Fibroblast of mammary gland (primary cell): ENCODE data around the gene SIM1.
A peak's percentile ranks its signal among the peaks of the same experiment; 100 is the strongest.

Experiments used
- DNase-seq: peaks from one replicate; pipeline ENCODE4 v3.0.0-alpha.2; 2010; ENCODE audit warnings: low read depth
- H3K4me3 ChIP-seq: 2 replicates; pipeline ENCODE4 v1.5.1; 2011; ENCODE audit warnings: low read depth, mild to moderate bottlenecking, low read length, moderate library complexity; ENCODE audit not compliant: control insufficient read depth
- TF ChIP-seq, protein P1 (sequence below): conservative IDR thresholded peaks from 2 replicates; pipeline ENCODE4 v1.5.1; 2011; ENCODE audit warnings: low read depth, low read length, inconsistent platforms; ENCODE audit not compliant: control insufficient read depth, insufficient read depth

Gene SIM1

DNA sequence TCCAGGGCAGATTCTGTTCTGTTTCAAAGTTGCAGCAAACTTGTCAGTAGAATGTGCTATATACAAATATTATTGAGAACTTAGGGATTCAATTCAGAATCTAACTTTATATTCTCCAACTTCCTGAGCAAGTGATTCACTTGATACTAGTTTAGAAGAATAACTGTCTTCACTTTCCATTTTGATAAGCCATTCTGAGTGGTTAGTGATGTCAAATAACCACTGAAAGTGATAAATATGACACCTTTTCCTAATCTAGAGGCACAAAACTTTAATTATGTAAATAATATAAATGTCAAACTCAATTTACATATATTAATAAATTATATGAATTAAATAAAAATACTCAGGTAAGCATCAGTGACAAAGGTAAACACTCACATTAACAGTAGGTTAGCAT lies 20.5 kb upstream of the SIM1 start:
- no peak for DNase-seq
- no peak overlapping the region for H3K4me3 ChIP-seq
- TF ChIP-seq, protein P1, sequence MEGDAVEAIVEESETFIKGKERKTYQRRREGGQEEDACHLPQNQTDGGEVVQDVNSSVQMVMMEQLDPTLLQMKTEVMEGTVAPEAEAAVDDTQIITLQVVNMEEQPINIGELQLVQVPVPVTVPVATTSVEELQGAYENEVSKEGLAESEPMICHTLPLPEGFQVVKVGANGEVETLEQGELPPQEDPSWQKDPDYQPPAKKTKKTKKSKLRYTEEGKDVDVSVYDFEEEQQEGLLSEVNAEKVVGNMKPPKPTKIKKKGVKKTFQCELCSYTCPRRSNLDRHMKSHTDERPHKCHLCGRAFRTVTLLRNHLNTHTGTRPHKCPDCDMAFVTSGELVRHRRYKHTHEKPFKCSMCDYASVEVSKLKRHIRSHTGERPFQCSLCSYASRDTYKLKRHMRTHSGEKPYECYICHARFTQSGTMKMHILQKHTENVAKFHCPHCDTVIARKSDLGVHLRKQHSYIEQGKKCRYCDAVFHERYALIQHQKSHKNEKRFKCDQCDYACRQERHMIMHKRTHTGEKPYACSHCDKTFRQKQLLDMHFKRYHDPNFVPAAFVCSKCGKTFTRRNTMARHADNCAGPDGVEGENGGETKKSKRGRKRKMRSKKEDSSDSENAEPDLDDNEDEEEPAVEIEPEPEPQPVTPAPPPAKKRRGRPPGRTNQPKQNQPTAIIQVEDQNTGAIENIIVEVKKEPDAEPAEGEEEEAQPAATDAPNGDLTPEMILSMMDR: no peak

DNA sequence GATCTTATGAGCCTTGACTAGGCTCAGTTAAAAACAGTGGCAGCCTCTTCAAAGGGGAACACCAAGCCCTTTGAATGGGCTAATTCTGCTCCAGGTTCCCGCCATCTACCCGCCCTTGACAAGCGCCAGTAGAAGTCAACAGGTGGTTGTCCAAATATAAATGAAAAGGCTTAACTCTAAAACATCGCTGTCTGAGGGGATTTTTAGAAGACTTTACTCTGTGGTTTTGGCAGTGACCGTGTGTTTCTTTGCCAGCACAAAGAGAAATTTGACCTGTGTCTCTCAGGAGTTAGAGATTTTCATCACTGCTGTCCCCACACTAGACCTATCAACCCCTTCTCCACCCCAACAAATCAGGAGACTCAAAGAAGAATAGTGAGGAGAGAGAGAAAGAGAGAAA lies 19.8 kb upstream of the SIM1 start:
- no peak overlapping the region for H3K4me3 ChIP-seq
- TF ChIP-seq, protein P1: no peak
- DNase-seq: peak; percentile 42

DNA sequence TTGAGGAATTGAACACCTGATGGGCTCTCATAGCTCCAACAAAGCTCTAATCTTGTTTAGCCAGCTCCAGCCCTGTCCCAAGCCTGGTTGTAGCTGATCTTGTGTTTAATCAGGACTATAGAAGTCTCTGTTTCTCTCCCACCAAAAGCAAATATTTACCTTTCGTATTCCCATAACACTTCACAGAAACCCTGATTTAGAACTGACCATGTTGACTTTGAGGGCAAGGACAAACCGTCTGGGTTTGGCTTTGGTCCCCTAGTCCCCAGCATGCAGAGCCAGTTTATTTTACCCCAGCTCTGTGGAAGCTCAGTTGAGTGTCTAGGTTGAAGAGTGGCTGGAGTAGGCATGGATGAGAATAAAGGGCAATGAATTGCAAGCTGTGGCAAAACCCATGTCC lies 18.0 kb upstream of the SIM1 start:
- TF ChIP-seq, protein P1: no peak
- no peak for DNase-seq
- H3K4me3 ChIP-seq: no peak overlapping the region

DNA sequence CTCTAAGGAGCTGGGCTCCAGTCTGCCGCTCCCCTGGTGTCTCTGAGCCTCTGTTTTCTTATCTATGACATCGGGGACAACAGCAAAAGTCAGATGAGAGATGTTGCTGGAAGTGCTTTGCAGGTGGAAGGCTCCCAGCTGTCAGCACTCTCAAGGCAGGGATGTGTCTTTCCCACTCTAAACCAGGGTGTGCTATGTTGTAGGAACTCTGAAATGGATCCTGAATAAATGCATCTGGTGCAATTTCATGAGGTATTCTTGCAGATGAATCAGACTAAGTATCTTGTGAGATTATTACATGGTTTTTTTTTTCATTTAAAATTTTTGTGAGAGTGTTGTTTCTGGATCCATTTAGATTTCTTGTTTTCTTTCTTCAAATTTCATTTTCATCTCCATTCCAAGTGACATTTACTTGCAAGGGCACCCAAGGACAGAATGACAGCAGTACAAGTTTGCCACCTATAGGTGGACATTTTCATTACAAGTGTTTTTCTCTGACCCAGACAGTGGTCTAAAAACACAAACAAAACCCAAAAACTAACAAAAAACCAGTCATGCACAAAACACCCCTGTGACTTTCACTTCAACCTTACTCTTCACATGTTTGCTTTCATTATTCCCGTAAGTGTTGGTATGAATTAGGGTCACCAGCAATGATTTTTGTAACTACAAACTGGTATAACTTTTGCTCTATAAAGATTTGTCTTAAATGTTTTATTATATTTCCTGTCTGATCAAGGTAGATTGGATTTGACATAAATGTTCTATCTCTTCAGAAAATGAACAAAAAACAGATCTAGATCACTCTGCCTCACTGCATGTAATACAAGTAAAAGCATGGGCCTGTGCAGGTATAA lies 14.7 kb upstream of the SIM1 start:
- DNase-seq: peak; percentile 66
- H3K4me3 ChIP-seq: no peak overlapping the region
- TF ChIP-seq, protein P1: peak; percentile 77

DNA sequence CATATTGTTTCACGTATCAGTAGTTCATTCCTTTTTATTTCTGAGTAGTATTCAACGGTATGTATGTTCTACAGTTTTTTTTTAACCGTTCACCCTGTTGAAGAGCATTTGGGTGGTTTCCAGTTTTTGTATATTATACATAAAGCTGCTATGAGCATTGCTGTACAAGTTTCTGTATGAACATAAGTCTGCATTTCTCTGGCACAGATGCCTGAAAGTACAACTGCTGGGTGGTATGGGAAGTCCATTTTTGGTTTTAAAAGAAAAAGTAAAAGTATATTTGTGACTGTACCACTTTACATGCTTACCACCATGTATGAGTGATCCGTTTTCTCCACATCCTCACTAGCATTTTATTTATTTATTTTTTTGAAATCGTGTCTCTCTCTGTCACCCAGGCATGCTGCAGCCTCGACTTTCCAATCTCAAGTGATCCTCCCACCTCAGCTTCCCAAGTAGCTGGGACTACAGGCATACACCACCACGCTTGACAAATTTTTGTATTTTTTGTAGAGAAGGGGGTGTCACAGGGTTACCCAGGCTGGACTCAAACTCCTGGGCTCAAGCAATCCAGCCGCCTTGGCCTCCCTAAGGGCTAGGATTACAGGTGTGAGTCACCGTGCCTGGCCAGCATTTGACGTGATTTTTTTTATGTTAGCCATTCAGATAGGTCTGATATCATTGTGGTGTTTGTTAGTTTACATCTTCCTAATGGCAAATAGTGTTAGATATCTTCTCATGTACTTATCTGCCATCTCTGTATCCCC lies 11.0 kb upstream of the SIM1 start:
- peak; percentile 45 for DNase-seq
- TF ChIP-seq, protein P1: no peak
- no peak overlapping the region for H3K4me3 ChIP-seq

DNA sequence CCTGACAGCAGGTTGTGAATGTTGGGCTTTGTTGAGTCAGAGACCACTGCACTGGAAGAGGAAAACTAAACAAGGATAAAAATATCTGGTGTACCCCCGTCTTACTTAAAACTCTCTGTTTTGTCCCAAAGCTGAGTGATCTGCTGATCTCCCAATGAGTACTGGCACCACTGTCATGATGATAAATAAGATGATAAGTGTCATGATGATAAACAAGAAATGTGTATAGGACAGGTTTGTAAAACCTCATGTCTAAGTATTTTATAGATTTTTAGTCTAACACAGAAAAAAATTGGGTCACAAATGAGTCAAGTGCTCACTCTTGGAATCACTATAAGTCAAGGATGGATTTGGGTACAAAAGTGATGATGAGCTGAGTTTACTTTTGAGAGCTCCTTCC lies 8.5 kb upstream of the SIM1 start:
- TF ChIP-seq, protein P1: no peak
- no peak for DNase-seq

More for the DNA sequence above, 8.5 kb upstream of the SIM1 start:
- no peak overlapping the region for H3K4me3 ChIP-seq
